Fibroblast of villous mesenchyme (primary cell): Measurements from ENCODE around the gene ABCC2. TPM values are rescaled to one million over a fixed set of nuclear protein-coding genes. Genes with fewer than 3 reads are reported as not detected.
A peak's percentile ranks its signal among the peaks of the same experiment; 100 is the strongest.

Experiments
- DNase-seq: peaks from one replicate; pipeline ENCODE4 v3.0.0-alpha.2; 2010; ENCODE audit warnings: low read depth
- H3K4me3 ChIP-seq: 2 replicates; pipeline ENCODE4 v1.5.1; 2011; ENCODE audit warnings: low read depth, mild to moderate bottlenecking, low read length
- CTCF ChIP-seq: IDR thresholded peaks from 2 replicates; pipeline ENCODE4 v1.5.1; 2012; ENCODE audit warnings: low read depth, mild to moderate bottlenecking, low read length; ENCODE audit not compliant: insufficient read depth
- total RNA-seq: library from RNA; depleted of rRNA; stranded (reverse); fragments of >200 nt; gene quantifications from 2 replicates; pipeline ENCODE4 v1.2.3, GENCODE V29; 2012

Gene ABCC2
- total RNA-seq, 1 donor, result 0.43 TPM

GRCh38 chr10:99841746-99842145 lies 59.3 kb downstream of the ABCC2 start:
- H3K4me3 ChIP-seq, result no peak overlapping the region
- no peak for DNase-seq
- no peak for TF ChIP-seq CTCF

DNA sequence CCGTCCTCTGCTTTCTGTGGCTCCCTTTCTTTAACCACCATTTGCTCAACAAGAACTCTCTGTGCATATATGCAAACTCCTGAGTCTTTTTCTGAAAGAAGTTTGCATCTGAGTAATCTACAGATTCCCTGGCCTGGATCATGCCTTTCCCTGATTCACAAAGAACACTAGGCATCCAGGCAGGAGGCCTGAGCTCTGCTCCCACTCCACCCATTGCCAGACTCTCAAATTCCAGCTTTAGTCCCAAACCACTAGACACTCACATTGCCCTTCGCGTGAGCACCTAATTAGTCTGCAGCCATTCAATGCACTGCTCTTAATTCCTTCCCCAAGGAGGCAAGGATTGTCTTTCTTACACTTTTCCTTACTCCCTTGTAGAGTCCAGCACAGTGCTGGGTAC lies 60.9 kb downstream of the ABCC2 start:
- DNase-seq, result no peak
- no peak for TF ChIP-seq CTCF
- no peak overlapping the region for H3K4me3 ChIP-seq

DNA sequence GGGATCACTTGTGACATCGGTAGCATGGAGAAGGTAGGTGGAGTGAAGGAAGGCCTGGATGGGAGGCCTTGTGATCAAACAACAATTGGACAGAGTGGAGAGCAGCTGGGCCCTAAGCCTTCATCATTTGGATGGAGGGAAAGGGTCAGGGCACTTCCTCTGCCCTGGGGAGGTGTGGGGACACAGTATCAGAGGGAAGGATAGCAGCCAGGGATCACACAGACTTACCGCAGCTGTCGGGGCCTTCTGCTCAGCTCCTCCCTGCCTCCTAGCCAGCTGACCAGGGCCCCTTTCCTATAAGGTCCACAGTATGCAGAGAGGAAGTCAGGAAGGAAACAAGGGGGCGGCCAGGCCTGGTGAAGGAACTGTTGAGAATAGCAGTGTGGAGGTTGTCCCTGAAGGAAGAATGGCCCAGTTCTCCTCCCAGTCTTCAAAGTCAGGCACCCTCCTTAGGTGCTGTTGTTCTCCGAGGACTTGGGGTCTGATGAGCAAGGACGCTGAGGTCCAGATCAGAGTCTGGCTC lies 62.1 kb downstream of the ABCC2 start:
- no peak overlapping the region for H3K4me3 ChIP-seq
- no peak for DNase-seq
- TF ChIP-seq CTCF, result no peak

GRCh38 chr10:99845837-99846382 lies 63.5 kb downstream of the ABCC2 start:
- DNase-seq, result peak; percentile 96
- peak; percentile 90 for TF ChIP-seq CTCF
- peak overlapping the region; percentile 35 for H3K4me3 ChIP-seq

- no peak for TF ChIP-seq CTCF
- no peak for DNase-seq
- H3K4me3 ChIP-seq, result no peak overlapping the region
Measured at GRCh38 chr10:99849057-99849456, 66.6 kb downstream of the ABCC2 start.

- H3K4me3 ChIP-seq, result no peak overlapping the region
- no peak for DNase-seq
- TF ChIP-seq CTCF, result no peak
Measured at GRCh38 chr10:99849536-99849935, 67.1 kb downstream of the ABCC2 start.
